ENCODE results near the gene FAM131C. TPM values are rescaled to one million over a fixed set of nuclear protein-coding genes. Genes with fewer than 3 reads are reported as not detected.
"Not testable (repeated sequence)": the region's sequence is repeated elsewhere in the genome, so short reads cannot be mapped to it uniquely, and the experiment has no call there.

Gene FAM131C
- total and polyA plus RNA-seq, 8 donors, result 0.31 to 13.5 (median 1.7) TPM

- WGBS, 2 donors, result 67 to 70% methylated on average over 3 of the region's 3 CpGs
- H3K36me3 ChIP-seq, result no peaks in the 10 kb centered on the region
- no peak for FAIRE-seq
These were observed 12.2 kb downstream of the FAM131C start for GRCh38 chr1:16061266-16061665.

GRCh38 chr1:16058394-16059120, 14.9 kb downstream of the FAM131C start:
- not testable (repeated sequence) for H3K9me3 ChIP-seq, H3K4me1 ChIP-seq, DNase-seq, H3K4me3 ChIP-seq, H3K27me3 ChIP-seq, H3K36me3 ChIP-seq, ATAC-seq, FAIRE-seq, H3K27ac ChIP-seq
- WGBS, 2 donors, result 54 to 58% methylated on average over 15 of the region's 20 CpGs
- intact Hi-C loops (cut with DNase I), result loop anchor here in 1 of 3 donors (5.0 kb wide), 1 partner anchor 51 kb away; no protein-coding TSS in a partner anchor

More at GRCh38 chr1:16061266-16061665, 12.2 kb downstream of the FAM131C start:
- TF ChIP-seq, protein P1, sequence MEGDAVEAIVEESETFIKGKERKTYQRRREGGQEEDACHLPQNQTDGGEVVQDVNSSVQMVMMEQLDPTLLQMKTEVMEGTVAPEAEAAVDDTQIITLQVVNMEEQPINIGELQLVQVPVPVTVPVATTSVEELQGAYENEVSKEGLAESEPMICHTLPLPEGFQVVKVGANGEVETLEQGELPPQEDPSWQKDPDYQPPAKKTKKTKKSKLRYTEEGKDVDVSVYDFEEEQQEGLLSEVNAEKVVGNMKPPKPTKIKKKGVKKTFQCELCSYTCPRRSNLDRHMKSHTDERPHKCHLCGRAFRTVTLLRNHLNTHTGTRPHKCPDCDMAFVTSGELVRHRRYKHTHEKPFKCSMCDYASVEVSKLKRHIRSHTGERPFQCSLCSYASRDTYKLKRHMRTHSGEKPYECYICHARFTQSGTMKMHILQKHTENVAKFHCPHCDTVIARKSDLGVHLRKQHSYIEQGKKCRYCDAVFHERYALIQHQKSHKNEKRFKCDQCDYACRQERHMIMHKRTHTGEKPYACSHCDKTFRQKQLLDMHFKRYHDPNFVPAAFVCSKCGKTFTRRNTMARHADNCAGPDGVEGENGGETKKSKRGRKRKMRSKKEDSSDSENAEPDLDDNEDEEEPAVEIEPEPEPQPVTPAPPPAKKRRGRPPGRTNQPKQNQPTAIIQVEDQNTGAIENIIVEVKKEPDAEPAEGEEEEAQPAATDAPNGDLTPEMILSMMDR (IDR thresholded peaks at IDR 0.05), result no peak
- Histone ChIP-seq H3K27me3 (no peaks in the 10 kb centered on the region), H3K4me1 (peaks cover 0 to 8% (median 3%) of the 10 kb centered on the region in 3 donors), H3K27ac (no peak overlapping the region), H3K9me3 (no peaks in the 10 kb centered on the region), H3K4me3 (no peak overlapping the region)
- intact Hi-C loops (cut with DNase I), result no loop called here
- DNase-seq (peak in 1 of 6 donors; percentile 30), ATAC-seq (peak in 1 of 4 donors; percentile 17)

- not testable (repeated sequence) for ATAC-seq, FAIRE-seq, H3K36me3 ChIP-seq, H3K27ac ChIP-seq, H3K27me3 ChIP-seq, H3K4me1 ChIP-seq, DNase-seq, H3K4me3 ChIP-seq, H3K9me3 ChIP-seq
- WGBS, 2 donors, result 48 to 56% methylated on average over 6 to 7 of the region's 7 CpGs
- intact Hi-C loops (cut with DNase I), result loop anchor here in 1 of 3 donors (5.0 kb wide), 1 partner anchor 50 kb away; no protein-coding TSS in a partner anchor
These were observed 16.0 kb downstream of the FAM131C start for GRCh38 chr1:16057314-16057915.

DNA sequence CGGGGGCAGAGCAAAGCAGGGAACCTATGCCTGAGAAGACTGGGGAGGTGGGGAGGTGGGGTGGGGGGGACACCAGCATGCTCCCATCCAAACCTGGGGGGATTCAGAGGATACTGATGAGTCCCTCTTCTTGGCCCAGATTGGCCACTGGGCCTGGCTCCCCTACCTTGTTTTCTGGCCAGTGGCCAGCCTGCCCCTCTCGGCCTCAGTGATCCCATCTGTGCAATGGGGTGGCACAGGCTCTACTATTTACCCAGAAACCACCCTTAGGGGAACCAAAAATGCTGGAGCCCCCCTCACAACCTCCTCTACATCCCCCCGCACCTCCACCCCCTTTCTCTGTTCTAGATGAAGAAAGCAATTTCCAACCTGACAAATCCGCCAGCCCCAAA, 16.9 kb downstream of the FAM131C start:
- not testable (repeated sequence) for H3K4me3 ChIP-seq, ATAC-seq, H3K36me3 ChIP-seq, H3K27me3 ChIP-seq, DNase-seq, H3K9me3 ChIP-seq, H3K4me1 ChIP-seq, H3K27ac ChIP-seq, FAIRE-seq
- intact Hi-C loops (cut with DNase I), result loop anchor here in 1 of 3 donors (5.0 kb wide), 1 partner anchor 49 kb away; no protein-coding TSS in a partner anchor
- 43 to 49% methylated on average over 2 to 3 of the region's 4 CpGs for WGBS, 2 donors

DNA sequence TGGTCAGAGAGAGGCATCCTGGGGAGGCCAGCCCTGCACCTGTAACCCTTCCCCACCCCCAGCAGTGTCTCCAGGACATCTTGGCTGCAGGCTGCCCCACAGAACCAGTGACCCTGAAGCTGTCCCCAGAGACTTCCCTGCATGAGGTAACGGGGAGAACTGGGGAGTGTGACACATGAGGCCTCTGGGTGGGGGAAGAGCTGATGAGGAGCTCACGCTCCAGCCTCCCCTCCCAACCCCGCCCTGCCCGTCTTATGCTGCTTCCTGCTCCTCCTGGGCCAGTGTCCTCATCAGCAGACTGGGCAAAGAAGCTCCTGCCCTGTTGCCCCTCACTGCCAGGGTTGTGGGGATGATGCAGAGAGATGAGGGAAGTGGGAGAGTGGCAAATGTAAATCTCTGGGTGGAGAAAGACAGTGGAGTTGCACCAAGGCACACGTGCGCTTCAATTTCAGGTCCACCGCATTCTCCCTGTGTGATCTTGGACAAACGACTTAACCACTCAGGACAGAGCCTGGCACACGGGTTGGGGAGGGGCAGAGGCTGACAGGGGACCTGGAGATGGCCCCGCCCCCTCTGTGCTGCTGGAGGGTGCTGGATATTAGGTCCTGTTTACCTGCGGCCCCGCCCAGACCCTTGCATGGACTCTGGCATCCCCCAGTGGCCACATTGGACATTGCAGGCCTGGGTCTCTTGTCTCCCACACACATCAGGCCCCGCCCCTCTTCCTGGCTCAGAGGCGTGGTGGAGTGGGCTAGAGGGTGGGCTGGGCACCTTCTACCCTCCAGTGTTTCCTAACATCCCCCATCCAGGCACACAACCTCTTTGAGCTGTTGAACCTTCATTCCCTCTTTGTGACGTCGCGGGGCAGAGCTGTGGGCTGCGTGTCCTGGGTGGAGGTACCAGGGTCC, 17.6 kb downstream of the FAM131C start:
- no peaks in the 10 kb centered on the region for H3K4me1 ChIP-seq
- ATAC-seq (peak; percentile 83 to 95 (median 94)), DNase-seq (peak; percentile 83 to 96 (median 93)), FAIRE-seq (no peak)
- H3K4me3 ChIP-seq, result no peak overlapping the region
- 39 to 45% methylated on average over 16 to 18 of the region's 18 CpGs for WGBS, 2 donors
- H3K36me3 ChIP-seq, result no peaks in the 10 kb centered on the region
- intact Hi-C loops (cut with DNase I), result loop anchor here in 1 of 3 donors (5.0 kb wide), 1 partner anchor 49 kb away; no protein-coding TSS in a partner anchor
- TF ChIP-seq, protein P1 (IDR thresholded peaks at IDR 0.05), result peak; percentile 84 to 95 (median 92)
- no peaks in the 10 kb centered on the region for H3K9me3 ChIP-seq
- H3K27me3 ChIP-seq, result no peaks in the 10 kb centered on the region
- no peak overlapping the region for H3K27ac ChIP-seq
